ENCODE results near the gene TAB2. TPM values are rescaled to one million over a fixed set of nuclear protein-coding genes. Genes with fewer than 3 reads are reported as not detected.
A peak's percentile ranks its signal among the peaks of the same experiment; 100 is the strongest.

Gene TAB2
- total RNA-seq, 2 experiments from 2014 or later = 121 to 123 TPM

GRCh38 chr6:149364557-149364956 lies 47.0 kb downstream of the TAB2 start:
- Mint-ChIP-seq H3K4me1 (ENCODE audit: low read depth) (peaks cover 30% of the 10 kb centered on the region), H3K27ac (no peak overlapping the region), H3K9me3 (peaks cover 8% of the 10 kb centered on the region), H3K27me3 (no peaks in the 10 kb centered on the region), H3K4me3 (peak overlapping the region; percentile 1), H3K36me3 (ENCODE audit: low read depth) (peaks cover 29% of the 10 kb centered on the region)
- POLR2A ChIA-PET = interaction anchor here (1.6 to 2.0 kb wide), 2 partner anchors 16 to 47 kb away, joined by 3 to 8 read pairs; partner anchors contain the start of gene TAB2
- peak overlapping the region in 1 of 2 donors; percentile 61 for H3K27ac ChIP-seq (ENCODE audit: low read depth in 1 of 2, low read length in 2 of 2)
- TF ChIP-seq CTCF (IDR thresholded peaks at IDR 0.05) = no peak
- CTCF ChIA-PET = interaction anchor here (1.2 kb wide), 1 partner anchor 67 kb away, joined by 4 read pairs; no protein-coding TSS in a partner anchor
- peaks cover 0 to 11% of the 10 kb centered on the region in 2 experiments for H3K9me3 ChIP-seq (ENCODE audit: control insufficient read depth in 1 of 2, insufficient read depth in 1 of 2, low read length in 2 of 2)
- no peak for ATAC-seq (ENCODE audit: poor library complexity)
- H3K4me3 ChIP-seq (ENCODE audit: low read length) = no peak overlapping the region
- intact Hi-C loops (cut with DNase I, micrococcal nuclease) = no loop called here
- no peak for DNase-seq
- peaks cover 16% of the 10 kb centered on the region for H3K36me3 ChIP-seq (ENCODE audit: insufficient read depth, low read length)
- peaks cover 37% of the 10 kb centered on the region for H3K4me1 ChIP-seq (ENCODE audit: insufficient read depth, low read length)
- no peaks in the 10 kb centered on the region for H3K27me3 ChIP-seq (ENCODE audit: control insufficient read depth in 1 of 2, insufficient read depth in 2 of 2, low read length in 2 of 2)

GRCh38 chr6:149365197-149365596 lies 47.7 kb downstream of the TAB2 start:
- POLR2A ChIA-PET = interaction anchor here (1.5 to 1.6 kb wide), 2 partner anchors 16 to 48 kb away, joined by 3 to 16 read pairs; partner anchors contain the start of gene TAB2
- Mint-ChIP-seq H3K4me3 (peak overlapping the region; percentile 9), H3K4me1 (ENCODE audit: low read depth) (peaks cover 29% of the 10 kb centered on the region), H3K36me3 (ENCODE audit: low read depth) (peaks cover 33% of the 10 kb centered on the region), H3K27me3 (no peaks in the 10 kb centered on the region), H3K27ac (no peak overlapping the region), H3K9me3 (peaks cover 7% of the 10 kb centered on the region)
- H3K9me3 ChIP-seq (ENCODE audit: control insufficient read depth in 1 of 2, insufficient read depth in 1 of 2, low read length in 2 of 2) = peaks cover 0 to 11% of the 10 kb centered on the region in 2 experiments
- peak in 1 of 14 experiments; percentile 40 for DNase-seq
- peaks cover 35% of the 10 kb centered on the region for H3K4me1 ChIP-seq (ENCODE audit: insufficient read depth, low read length)
- H3K4me3 ChIP-seq (ENCODE audit: low read length) = no peak overlapping the region
- TF ChIP-seq CTCF (IDR thresholded peaks at IDR 0.05) = no peak
- CTCF ChIA-PET = interaction anchor here (1.2 kb wide), 2 partner anchors 16 to 67 kb away, joined by 3 to 4 read pairs; no protein-coding TSS in a partner anchor
- intact Hi-C loops (cut with DNase I, micrococcal nuclease) = loop anchor here (5.0 kb wide), 2 partner anchors 48 to 283 kb away; partner anchors contain the start of gene TAB2 (in 1 of the 2)
- H3K27ac ChIP-seq (ENCODE audit: low read depth in 1 of 2, low read length in 2 of 2) = peak overlapping the region in 1 of 2 donors; percentile 61
- no peaks in the 10 kb centered on the region for H3K27me3 ChIP-seq (ENCODE audit: control insufficient read depth in 1 of 2, insufficient read depth in 2 of 2, low read length in 2 of 2)
- H3K36me3 ChIP-seq (ENCODE audit: insufficient read depth, low read length) = peaks cover 18% of the 10 kb centered on the region
- ATAC-seq (ENCODE audit: poor library complexity) = peak; percentile 30

- Histone ChIP-seq H3K36me3 (ENCODE audit: insufficient read depth, low read length) (peaks cover 21% of the 10 kb centered on the region), H3K27me3 (ENCODE audit: control insufficient read depth in 1 of 2, insufficient read depth in 2 of 2, low read length in 2 of 2) (no peaks in the 10 kb centered on the region), H3K9me3 (ENCODE audit: control insufficient read depth in 1 of 2, insufficient read depth in 1 of 2, low read length in 2 of 2) (peaks cover 0 to 4% of the 10 kb centered on the region in 2 experiments), H3K27ac (ENCODE audit: low read depth in 1 of 2, low read length in 2 of 2) (peak overlapping the region; percentile 49 to 67), H3K4me1 (ENCODE audit: insufficient read depth, low read length) (peaks cover 28% of the 10 kb centered on the region), H3K4me3 (ENCODE audit: low read length) (no peak overlapping the region)
- Mint-ChIP-seq H3K27me3 (no peaks in the 10 kb centered on the region), H3K4me1 (ENCODE audit: low read depth) (peaks cover 30% of the 10 kb centered on the region), H3K27ac (no peak overlapping the region), H3K36me3 (ENCODE audit: low read depth) (peaks cover 35% of the 10 kb centered on the region), H3K9me3 (peaks cover 5% of the 10 kb centered on the region), H3K4me3 (no peak overlapping the region)
- TF ChIP-seq CTCF (IDR thresholded peaks at IDR 0.05) = no peak
- ATAC-seq (ENCODE audit: poor library complexity) = peak; percentile 87
- ChIA-PET POLR2A (interaction anchor here (0.6 to 1.5 kb wide), 6 partner anchors 17 to 284 kb away, joined by 3 to 16 read pairs (median 3); partner anchors contain the start of gene TAB2), CTCF (interaction anchor here (0.9 to 1.2 kb wide), 2 partner anchors 16 to 17 kb away, joined by 3 to 4 read pairs; no protein-coding TSS in a partner anchor)
- intact Hi-C loops (cut with DNase I, micrococcal nuclease) = loop anchor here (2.0 to 5.0 kb wide), 3 partner anchors 48 to 284 kb away; partner anchors contain the start of gene TAB2 (in 1 of the 2)
- DNase-seq = peak in 3 of 14 experiments; percentile 58 to 63 (median 61)
These were observed 48.9 kb downstream of the TAB2 start for GRCh38 chr6:149366267-149366921.

Data from CD4-positive, alpha-beta T cell (primary cell).